ENCODE data around the gene STKLD1. TPM values are rescaled to one million over a fixed set of nuclear protein-coding genes. Genes with fewer than 3 reads are reported as not detected.
A peak's percentile ranks its signal among the peaks of the same experiment; 100 is the strongest.
"Not testable (repeated sequence)": the region's sequence is repeated elsewhere in the genome, so short reads cannot be mapped to it uniquely, and the experiment has no call there.

The STKLD1 gene
- polyA plus RNA-seq (2013, experiment 1 of 2; ENCODE audit: insufficient read length) = 0.77 TPM
- polyA plus RNA-seq (2013, experiment 2 of 2; ENCODE audit: insufficient read length) = 0.41 TPM

DNA sequence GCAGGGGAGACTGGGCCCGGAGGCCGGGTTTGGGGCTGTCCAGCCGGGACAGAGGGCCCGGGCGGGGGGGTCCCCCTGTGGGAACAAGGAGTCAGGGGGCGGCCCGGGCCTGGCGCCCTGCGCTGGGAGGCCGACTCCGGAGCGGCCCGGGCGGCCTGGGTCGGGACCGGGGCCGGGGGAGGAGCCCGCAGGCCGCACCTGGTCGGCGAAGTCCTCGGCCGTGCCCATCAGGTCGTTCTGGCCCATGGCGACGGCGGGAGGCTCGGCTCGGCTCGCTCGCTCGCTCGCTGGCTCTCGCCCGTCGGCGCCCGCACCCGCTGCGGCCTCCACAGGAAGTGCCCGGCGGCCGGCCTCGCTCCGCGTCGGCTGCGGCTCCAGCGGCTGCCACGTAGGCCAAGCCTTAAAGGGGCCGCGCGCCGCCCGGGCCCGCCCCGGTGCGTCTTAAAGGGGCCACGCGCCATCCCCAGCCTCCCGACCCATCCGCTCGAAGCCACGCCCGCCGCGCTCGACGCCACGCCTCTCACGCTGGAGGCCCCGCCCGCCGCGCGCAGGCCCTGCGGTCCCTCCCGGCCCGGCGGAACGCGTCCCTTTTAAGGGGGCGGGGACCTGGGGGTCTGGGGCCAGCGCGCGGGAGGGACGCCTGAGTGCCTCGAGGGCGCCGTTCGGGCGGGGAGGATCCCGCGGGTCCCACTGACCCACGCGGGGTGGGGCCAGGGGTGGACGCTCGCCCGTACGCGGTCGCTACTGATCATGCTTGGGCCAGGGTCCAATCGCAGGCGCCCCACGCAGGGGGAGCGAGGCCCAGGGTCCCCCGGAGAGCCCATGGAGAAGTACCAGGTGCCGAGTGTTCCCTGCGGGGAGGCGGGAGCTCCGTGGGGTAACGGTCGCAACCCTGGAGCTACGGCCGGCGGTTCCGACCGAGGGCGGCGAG is at the start of gene STKLD1, which contains the start of gene SURF4:
Gene STKLD1, plus strand, starts transcription at position 643 of the 931 bp plus-strand sequence. Its CDS starts 108 bp downstream, at position 751.
Gene SURF4, minus strand, starts transcription at position 337 of the 931 bp plus-strand sequence. Its CDS starts 91 bp downstream, at position 246.
- peak; percentile 97 for DNase-seq

DNA sequence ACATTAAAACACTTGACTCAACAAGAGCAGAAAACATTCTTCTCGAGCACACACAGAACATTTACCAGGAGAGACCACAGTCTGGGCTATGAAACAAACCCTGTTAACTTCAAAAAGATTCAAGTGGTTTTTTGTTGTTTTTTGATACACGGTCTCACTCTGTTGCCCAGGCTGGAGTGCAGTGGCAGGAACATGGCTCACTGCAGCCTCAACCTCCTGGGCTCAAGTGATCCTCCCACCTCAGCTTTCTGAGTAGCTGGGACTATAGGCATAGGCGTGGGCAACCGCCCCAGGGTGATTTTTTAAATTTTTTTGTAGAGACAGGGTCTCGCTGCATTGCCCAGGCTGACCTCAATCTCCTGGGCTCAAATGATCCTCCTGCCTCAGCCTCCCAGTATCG is 49.1 kb upstream of the STKLD1 start:
- DNase-seq = not testable (repeated sequence)

DNA sequence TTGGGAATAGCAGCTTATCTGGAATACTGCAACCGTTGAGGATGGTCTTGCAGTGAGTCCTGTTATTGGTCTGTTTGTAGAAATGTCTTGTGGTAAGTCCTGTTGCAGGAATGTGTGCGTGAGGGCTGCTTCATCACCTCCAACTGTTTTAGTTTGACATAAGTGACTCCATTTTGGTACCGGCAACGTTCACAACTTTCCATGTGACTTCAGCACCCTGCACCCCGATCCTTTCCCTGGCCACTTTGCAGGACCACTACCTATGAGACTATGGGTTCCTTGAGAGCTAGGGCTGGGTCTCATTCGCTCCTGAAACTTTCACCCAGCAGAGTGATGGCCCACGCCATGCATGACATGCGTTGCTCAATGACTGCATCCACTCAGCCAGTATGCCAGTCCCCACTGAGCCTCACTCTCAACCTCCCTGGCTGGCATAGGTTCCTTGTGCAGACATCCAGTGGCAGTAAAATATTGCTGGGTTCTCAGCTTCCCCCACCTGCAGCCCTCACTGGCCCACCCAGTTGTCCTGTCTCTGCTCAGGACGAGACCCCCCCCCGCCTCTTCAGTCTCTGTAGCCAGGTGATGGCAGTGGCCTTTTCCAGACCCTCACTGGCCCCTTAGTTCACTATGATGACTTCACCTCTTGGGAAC is 48.2 kb upstream of the STKLD1 start:
- no peak for DNase-seq

DNA sequence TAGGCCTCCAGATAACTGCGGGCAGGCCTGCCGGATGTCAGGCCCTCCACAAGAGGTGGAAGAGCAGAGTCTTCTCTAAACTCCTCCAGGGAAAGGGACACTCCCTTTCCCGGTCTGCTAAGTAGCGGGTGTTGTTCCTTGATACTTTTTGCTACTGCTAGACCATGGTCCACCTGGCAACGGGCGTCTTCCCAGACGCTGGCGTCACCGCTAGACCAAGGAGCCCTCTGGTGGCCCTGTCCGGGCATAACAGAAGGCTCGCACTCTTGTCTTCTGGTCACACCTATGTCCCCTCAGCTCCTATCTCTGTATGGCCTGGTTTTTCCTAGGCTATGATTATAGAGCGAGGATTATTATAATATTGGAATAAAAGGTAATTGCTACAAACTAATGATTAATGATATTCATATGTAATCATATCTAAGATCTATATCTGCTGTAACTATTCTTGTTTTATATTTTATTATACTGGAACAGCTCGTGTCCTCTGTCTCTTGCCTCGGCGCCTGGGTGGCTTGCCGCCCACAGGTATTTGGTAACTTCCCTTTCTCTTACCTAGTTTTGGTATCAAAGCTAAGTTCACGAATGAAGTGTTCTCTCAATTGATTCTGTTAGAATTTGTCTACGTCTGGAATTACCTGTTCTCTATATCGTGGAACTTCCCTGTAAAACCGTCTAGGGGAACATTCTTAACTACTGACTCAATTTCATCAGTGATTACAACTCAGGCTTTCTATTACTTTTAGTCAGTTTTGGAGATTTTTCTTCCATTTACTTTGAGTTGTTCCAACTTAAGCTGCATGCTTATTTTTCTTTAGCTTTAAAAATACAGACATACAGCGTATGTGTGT is 46.6 kb upstream of the STKLD1 start:
- not testable (repeated sequence) for DNase-seq

DNA sequence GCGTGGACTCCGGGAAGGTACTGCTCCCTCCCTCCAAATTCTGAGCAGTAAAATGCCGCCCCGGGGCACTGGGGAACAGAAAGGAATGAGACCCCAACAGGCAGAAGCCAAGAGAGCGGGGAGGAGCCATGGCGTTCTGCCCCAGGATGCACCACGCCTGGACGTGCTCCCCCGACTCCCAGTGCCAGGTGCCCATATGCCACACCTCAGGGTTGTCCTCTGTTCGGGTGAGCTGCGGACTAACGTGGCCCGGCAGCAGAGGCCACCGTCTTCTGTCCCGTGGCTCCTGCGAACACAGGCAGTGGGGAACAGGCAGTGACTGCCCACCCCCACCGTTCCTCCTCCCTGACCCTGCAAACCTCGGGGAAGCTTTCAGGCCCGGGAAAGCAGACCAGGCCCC is 44.9 kb upstream of the STKLD1 start:
- no peak for DNase-seq

DNA sequence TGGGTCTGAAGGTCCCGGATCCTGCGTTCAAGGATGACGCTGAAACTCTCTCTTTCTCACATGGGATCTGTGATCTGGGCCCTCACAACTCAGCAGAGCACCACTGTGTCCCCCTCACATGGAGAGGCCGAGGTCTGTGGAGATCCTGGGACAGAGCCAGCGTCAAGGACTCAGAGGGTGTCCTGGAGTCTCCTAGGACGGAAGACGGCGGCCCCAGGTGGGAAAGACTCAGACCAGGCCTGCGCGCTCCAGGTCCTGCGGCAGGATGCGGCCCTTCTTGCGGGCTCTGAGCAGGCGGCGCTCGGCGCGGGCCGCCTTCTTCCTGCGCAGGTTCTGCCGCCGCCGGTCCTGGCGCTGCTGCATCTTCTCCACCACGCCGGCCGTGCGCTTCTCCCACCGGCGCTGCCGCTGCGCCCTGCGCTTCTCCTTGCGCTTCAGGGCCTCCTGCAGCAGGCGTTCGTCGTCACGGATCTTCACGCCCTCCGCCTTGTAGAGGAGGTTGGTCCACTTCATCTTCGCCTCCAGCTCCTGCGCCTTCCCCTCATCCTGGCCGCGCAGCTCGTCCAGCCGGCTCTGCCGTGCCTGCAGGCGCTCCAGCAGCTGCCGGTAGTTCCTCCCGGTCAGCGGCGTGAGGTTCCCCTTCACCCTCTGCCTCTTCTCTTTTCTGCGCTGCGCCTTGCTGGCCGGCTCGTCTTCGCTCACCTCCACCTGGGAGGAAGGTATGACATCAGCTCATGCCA is 44.4 kb upstream of the STKLD1 start:
- no peak for DNase-seq

DNA sequence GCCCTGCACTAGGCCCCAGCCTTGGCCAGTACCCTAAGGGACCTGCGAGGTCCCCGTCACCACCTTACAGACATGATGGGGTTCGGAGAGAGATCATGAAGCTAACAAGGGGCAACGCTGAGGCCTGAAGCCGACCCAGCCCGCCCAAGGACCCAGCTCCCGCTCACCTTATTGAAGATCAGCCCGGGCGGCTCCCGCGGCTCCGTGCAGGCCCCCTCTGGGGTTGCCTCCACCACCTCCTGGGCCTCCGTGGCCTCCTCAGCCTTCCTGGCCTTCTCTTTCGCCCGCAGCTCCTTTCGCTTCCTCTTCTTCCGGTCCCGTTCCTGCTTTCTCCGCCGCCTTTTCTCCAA is 43.8 kb upstream of the STKLD1 start:
- no peak for DNase-seq

DNA sequence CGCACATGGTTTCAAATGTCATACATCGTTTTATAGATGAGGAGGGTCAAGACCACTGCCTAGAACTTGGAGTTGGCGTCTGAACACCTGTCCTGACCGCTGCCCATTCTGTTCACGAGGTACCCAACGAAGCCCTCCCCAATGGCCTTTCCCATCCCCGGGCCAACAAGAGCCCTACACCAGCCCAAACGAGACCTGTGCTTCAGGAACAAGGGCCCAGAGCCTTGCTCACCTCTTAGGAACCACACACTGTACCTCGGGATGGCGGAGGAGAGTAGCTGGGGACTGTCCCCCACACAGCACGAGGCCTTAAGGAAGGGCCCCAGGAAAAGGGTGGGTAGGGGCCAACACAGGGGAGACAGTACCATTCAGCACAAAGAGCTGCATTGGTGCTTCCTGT is 43.2 kb upstream of the STKLD1 start:
- DNase-seq = no peak

DNA sequence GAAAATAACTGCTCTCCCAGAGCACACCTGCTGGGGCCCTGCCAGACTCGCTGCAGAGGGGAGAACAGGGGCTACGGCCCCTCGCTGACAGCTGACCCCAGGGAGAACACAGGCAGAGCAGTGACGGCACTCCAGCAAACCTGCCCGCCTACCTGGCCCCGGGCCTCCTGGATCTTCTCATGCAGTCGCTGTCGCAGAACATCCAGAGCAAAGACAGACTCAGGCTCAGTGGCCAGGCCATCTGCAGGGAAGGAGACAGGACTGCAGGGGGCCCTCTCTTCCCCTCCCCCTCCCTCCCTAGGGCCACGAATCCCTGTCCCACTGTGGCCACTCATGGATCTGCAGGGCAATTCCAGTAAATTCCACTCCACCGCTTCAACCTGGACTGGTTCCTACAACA is 42.6 kb upstream of the STKLD1 start:
- no peak for DNase-seq

DNA sequence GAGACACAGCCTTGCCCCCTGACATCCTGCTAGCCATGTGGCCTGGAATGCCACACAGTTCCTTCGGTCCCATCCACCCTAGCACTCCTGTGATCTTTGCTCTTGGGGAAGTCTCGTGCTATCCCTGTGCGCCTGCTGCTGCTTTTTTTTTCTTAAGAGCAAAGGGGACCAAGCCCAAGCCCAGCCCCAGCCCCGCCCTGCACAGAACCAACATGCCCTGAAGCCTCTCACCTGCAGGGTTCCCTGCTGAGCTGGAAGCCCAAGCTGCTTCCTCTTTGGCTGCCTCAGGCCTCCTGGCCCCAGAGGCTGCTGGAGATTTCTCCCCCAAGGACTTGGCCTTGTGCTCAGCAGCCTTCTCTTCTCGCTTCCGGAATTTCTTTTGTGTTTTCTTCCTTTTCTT is 42.0 kb upstream of the STKLD1 start:
- DNase-seq = no peak

DNA sequence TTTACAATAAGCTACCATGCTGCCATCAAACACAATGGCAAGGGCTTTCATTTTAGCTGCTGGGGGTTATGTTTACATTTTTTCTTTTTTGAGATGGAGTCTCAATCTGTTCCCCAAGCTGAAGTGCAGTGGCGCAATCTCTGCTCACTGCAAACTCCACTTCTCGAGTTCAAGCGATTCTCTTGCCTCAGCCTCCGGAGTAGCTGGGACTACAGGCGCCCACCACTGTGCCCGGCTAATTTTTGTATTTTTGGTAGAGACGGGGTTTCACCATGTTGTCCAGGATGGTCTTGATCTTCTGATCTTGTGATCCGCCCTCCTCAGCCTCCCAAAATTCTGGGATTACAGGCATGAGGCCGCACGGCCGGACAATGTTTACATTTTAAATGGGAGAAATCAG is 41.3 kb upstream of the STKLD1 start:
- not testable (repeated sequence) for DNase-seq

DNA sequence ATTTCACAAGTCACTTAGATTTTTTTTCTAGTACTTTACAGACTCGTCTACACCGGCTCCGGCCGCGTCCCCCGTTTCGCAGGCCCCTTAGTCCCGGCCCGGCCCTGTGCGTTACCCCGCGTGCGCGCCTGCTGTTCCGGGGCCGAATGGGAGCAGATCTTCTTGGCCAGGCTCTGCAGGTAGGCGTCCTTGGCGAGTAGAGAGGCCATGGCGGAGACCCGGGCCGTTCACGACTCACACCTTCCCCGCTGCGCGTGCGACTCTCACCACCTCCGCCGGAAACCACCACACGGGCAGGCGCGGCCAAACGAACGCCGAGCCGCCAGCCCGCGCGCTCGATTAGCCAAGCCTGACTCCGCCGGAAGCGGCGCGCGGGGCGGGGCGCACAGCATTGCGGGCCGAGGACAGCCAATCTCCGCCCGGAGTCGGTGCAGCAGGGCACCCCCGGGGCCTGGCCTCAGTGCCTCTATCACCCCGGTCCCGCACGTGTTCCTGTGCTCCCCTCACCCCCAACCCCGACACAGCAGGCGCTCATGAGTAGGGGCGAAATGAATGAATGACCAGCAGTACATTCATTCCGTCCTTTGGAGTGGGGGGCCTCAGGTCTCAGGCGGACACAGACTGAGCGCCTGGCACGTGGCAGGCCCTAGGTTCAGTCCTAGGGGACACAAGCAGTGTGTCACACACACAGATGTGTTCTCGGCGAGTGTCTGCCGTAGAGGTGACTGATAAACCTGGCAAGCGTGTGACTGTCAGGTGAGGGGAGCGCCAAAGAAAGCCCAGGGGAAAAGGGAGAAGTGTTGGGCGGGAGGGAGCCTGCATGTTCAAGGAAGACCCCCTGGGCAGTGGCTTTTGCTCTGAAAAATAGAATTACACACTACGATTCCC is 40.0 kb upstream of the STKLD1 start, which contains the start of gene SURF6:
Gene SURF6, minus strand, starts transcription at position 265 of the 888 bp plus-strand sequence. Its CDS starts 56 bp downstream, at position 209.
- DNase-seq = peak; percentile 91

DNA sequence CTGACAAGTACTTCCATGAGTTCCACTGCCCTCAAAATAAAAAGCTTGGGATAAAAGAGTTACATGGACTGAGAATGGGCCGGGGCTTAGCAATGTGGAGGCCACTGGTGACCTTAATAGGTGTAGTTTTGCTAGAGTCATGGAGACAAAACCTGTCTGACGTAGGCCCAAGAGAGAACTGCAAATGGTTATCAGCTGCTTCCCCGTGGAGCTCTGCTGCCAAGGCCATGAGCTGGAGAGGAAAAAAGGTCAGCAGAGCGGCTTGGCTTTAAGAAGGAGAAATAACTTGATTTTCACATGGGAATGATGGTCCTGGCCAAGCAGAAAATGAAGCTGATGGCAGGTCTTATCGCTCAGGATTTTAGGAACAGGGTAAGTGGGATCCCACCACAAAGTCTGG is 36.5 kb upstream of the STKLD1 start:
- no peak for DNase-seq

DNA sequence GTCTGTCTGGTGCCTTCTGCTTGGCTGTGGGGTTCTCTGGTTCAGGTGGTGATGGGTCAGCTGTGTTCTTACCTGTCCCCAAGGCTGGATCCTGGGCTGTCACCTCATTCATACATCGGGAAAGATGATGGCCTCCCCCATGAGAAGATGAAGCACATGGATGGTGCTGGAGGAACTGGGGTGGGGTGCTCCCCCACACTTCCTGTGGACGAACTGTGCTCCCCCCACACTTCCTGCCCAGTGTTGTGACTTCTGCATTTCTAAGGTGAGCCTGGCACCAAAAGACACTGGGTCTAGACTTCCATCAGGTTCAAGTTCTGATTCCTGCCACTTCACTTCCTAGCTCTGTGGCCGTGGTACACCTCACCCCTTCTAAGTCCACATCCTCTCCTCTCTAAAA is 35.9 kb upstream of the STKLD1 start:
- no peak for DNase-seq

DNA sequence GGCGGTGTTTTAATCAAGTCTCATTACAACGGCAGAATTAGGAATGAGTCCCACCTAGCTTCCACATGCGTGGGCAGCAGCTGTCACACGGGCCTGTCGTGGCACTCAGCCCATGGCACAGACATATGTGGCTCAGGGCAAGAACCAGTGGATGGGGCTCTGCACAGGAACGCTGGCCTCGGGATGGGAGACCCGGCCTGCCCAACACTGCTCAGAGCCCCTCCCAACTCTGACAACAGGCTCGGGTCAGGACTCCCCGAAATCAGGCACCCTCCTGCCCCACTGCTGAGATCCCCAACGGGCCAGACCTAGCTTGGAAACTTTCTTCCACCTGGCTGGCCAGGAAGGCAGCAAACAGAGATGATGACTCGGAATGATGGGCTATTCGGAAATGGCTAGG is 35.2 kb upstream of the STKLD1 start:
- DNase-seq = no peak

DNA sequence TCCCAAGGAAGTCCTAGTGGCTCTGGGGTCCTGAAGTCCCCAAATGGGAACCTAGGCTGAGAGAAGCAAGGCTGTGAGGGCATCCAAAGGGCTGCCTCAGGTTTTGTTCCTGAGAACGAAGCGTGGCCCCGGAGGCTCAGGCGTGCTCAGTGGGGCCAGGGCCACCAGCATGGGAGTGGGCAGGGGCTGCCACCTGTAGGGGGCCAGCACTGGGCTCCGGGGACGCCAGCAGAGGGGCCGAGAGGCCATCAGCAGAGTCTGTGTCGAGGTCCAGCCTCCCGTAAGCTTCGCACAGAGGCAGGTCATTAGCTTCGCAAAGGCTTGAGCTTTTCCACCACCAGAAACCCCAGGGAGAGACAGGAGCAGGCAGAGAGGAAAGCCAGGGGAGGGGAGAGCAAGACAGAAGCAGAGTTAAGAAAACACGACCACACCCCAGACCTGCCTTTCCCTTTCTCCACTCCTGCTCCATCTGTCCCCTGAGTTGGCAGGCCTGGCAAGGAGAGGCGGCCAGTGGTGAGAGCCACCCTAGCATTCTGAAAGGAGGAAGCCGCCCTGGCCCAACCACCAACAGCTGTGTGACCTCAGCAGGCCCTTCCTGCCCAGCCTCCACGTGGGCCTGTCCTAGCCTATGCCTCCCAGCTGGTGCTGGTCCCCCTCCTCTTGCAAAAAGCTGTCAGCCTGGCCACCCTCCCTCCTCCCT is 34.6 kb upstream of the STKLD1 start:
- no peak for DNase-seq

DNA sequence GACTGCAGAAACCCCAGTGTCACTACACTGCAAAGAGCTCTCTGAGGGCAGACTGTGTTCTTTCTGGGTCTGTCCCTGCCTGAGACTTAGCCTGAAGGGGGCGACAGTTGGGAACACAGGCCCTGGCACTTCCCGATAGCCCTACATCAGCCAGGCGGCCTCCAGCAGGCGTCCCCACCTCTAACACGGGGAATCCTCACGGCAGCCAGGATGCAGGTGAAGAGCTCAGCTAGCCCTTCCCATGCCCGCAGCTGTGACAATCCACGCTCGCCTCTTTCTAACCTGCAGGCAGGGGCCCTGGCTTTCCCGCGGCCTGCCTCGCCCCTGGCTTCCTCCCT is 34.1 kb upstream of the STKLD1 start:
- DNase-seq = no peak

DNA sequence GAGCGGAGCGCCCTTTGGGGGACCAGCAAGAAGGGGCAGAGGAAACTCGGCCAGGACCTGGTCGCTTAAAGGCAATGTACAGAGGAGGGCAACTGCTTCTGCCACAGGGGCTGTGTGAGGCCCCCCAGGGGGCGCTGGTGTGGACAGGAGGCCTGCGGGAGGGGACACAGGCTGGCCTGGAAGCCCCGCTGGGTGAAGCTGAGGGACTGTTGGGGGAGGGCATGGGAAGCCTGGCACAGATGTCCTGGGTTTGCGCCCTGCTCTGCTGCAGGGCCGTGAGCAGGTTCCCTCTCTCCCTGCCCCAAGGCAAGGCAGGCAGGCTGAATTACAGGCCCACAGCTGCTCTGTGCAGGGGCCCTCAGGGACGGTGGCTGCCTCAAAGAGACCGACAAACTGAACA is 33.6 kb upstream of the STKLD1 start:
- DNase-seq = no peak

DNA sequence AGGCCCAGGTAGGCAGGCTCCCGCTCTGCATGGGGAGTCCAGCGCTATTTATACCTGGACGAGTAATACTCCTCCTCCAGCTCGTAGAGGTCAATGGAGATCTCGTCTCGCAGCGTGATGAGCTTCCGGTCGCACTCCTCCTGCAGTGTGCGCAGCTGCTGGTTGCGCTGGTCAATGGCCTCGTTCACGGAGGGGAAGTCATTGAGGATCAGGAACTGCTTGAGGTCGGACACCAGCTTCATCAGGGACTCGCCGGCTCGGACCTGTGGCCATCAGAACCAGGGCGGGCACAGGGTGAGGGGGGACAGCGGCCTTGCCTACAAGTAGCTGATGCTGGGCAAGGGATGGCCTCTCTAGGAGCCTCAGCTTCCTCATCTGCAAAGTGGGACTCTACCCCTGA is 32.1 kb upstream of the STKLD1 start:
- no peak for DNase-seq

DNA sequence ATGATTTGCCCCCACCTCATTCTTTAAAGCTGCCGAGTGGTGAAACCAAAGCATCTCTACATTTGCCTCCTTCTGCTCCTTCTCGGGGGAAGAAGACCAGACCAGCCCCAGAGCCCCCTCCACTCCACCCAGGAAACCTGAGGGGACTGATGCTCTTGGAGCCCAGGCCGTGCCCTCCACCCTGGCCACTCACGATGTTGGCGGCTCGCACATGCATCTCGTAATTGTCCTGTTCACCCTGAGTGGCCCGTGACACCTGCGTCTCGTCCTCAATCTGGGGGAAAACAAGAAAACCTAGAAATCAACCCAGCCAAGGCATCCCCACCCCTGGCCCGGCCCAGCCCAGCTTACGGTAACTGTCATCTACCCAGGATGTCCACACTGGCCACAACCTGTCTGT is 31.2 kb upstream of the STKLD1 start:
- no peak for DNase-seq

All from fibroblast of skin of scalp (primary cell).